ENCODE data around the gene HSPA8. TPM values are rescaled to one million over a fixed set of nuclear protein-coding genes. Genes with fewer than 3 reads are reported as not detected.

HSPA8 gene
- total and polyA plus RNA-seq, 2 of the 13 experiments (the other 11 are each of a cell fraction or from before 2014, with no cell fraction given), result 936 to 2,151 TPM

DNA sequence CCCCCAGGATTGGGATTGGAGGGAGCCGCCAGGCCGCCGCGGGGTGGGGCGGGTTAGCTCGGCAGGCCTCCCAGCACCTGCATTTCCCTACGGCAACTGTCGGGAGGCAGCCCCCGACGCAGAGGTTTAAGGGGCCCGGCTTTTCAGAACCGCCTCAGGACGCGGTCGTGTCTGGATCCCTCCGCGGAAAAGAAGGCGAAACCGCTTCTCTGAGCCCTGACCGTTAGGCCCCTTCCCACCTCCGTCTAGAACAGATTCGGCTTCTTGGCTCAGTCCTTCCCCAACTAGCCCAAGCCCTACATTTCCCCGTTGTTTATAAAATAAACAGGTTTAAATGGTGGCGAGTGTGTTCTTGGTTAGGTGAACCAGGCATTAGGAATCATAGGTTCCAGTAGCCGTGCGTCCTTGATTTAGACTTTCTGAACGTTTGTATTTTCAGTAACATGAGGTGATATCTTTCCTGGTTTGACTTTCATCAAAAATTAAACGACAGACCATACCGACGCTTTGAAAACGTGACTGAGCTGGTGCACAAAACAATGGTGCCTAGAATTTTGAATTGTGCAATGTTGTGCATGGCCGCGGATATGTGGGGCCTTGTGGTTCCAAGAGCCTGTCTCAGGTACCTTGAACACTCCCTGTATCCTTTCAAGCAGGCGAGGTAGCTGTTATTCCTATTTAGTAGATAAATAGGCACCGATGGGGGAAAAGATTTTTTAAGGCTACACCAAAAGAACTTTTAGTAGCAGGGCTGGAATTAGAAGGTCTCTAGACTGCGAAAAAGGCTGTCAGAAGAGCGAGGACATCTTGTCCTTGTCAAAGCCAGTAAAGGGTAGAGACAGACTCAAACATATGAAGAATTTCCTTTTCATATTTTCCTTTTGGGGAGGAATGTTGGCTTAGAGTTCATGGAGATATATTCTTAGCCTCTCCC is 1.2 kb upstream of the HSPA8 start:
- H2AFZ ChIP-seq (ENCODE audit: low read length), result peak overlapping the region; percentile 0
- no peak for FAIRE-seq
- peak overlapping the region; percentile 76 for H3K4me2 ChIP-seq (ENCODE audit: low read depth, low read length)
- H3K4me3 ChIP-seq (replicated peaks in 1 of 3; ENCODE audit: insufficient read depth in 1 of 3, low read depth in 2 of 3, low read length in 3 of 3), result peak overlapping the region; percentile 89 to 92 (median 90)
- H4K20me1 ChIP-seq (ENCODE audit: insufficient read depth, low read length), result peaks cover 34% of the 10 kb centered on the region
- in situ Hi-C loops (cut with HindIII; ENCODE audit: extremely low pct_ligation_motif_present, low pct_unique_long_range_greater_than_20kb), result no loop called here
- 4% methylated on average over 22 of the region's 37 CpGs for WGBS (ENCODE audit: low lambda C conversion rate)
- peaks cover 44% of the 10 kb centered on the region for H3K4me1 ChIP-seq (ENCODE audit: insufficient read depth, low read length)
- peaks cover 55% of the 10 kb centered on the region for H3K79me2 ChIP-seq (ENCODE audit: insufficient read depth, low read length)
- peak; percentile 64 for DNase-seq (ENCODE audit: low spot score)
- H3K36me3 ChIP-seq (replicated peaks in 1 of 2; ENCODE audit: control insufficient read depth in 1 of 2, insufficient read depth in 2 of 2, low read length in 2 of 2), result peaks cover 11 to 29% of the 10 kb centered on the region in 2 experiments
- intact Hi-C loops (cut with micrococcal nuclease; ENCODE audit: unreplicated experiment), result loop anchor here (5.0 kb wide), 1 partner anchor 421 kb away; no protein-coding TSS in a partner anchor
- H3K9me3 ChIP-seq (ENCODE audit: low read length), result no peaks in the 10 kb centered on the region
- H3K9ac ChIP-seq (ENCODE audit: insufficient read depth, low read depth, low read length), result peak overlapping the region; percentile 100
- POLR2A ChIA-PET, result interaction anchor here (1.1 to 2.9 kb wide), 3 partner anchors 10 to 21 kb away, joined by 3 to 38 read pairs (median 20); no protein-coding TSS in a partner anchor
- H3K27ac ChIP-seq (ENCODE audit: extremely low read length, insufficient read depth, low read length), result peak overlapping the region; percentile 98
- peak; percentile 38 for ATAC-seq
- CTCF ChIA-PET (ENCODE audit: low intra/inter-chr PET ratio, low total read pairs), result no interaction called here
- TSS peak; percentile 83 for BruUV-seq (replicated peaks)
- no peaks in the 10 kb centered on the region; a peak in 1 of 5 replicates for H3K27me3 ChIP-seq (ENCODE audit: control insufficient read depth in 1 of 2, insufficient read depth in 2 of 2, low read length in 2 of 2)
- TF ChIP-seq MIER3 (CRISPR knock-in tag; IDR thresholded peaks at IDR 0.05; ENCODE audit: borderline replicate concordance), result no peak
- no peak for TF ChIP-seq ARID5B (CRISPR knock-in tag; IDR thresholded peaks at IDR 0.05)
- no peak for TF ChIP-seq KLF16 (CRISPR knock-in tag; IDR thresholded peaks at IDR 0.05)
- peak; percentile 3; the same call in 1 of the 2 replicates for TF ChIP-seq ONECUT2 (CRISPR knock-in tag; IDR thresholded peaks at IDR 0.05)
- TF ChIP-seq ISL2 (CRISPR knock-in tag; IDR thresholded peaks at IDR 0.05), result peak; percentile 31; the same call in 1 of the 2 replicates
- TF ChIP-seq ZBTB2 (CRISPR knock-in tag; IDR thresholded peaks at IDR 0.05; ENCODE audit: low read depth), result peak; percentile 29; the same call in 1 of the 2 replicates
- TF ChIP-seq GATAD2A (CRISPR knock-in tag; IDR thresholded peaks at IDR 0.05), result 0 out of 2 replicates have a peak, but pooled peaks have one; percentile 12
- TF ChIP-seq RBM22 (optimal IDR thresholded peaks at IDR 0.05; ENCODE audit: low read length), result no peak
- no peak for TF ChIP-seq HNRNPLL (IDR thresholded peaks at IDR 0.05; ENCODE audit: low read depth, low read length, poor library complexity, severe bottlenecking)
- TF ChIP-seq SMC3 (IDR thresholded peaks at IDR 0.05; ENCODE audit: low read length), result no peak
- no peak for TF ChIP-seq DZIP1 (CRISPR knock-in tag; IDR thresholded peaks at IDR 0.05)
- no peak for TF ChIP-seq HDAC1 (CRISPR knock-in tag; IDR thresholded peaks at IDR 0.05)
- TF ChIP-seq, protein P1, sequence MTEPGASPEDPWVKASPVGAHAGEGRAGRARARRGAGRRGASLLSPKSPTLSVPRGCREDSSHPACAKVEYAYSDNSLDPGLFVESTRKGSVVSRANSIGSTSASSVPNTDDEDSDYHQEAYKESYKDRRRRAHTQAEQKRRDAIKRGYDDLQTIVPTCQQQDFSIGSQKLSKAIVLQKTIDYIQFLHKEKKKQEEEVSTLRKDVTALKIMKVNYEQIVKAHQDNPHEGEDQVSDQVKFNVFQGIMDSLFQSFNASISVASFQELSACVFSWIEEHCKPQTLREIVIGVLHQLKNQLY (CRISPR knock-in tag; IDR thresholded peaks at IDR 0.05), result no peak
- no peak for TF ChIP-seq ZFP36L2 (CRISPR knock-in tag; IDR thresholded peaks at IDR 0.05)
